Measurements from ENCODE around the gene TMEM184A.

DNA sequence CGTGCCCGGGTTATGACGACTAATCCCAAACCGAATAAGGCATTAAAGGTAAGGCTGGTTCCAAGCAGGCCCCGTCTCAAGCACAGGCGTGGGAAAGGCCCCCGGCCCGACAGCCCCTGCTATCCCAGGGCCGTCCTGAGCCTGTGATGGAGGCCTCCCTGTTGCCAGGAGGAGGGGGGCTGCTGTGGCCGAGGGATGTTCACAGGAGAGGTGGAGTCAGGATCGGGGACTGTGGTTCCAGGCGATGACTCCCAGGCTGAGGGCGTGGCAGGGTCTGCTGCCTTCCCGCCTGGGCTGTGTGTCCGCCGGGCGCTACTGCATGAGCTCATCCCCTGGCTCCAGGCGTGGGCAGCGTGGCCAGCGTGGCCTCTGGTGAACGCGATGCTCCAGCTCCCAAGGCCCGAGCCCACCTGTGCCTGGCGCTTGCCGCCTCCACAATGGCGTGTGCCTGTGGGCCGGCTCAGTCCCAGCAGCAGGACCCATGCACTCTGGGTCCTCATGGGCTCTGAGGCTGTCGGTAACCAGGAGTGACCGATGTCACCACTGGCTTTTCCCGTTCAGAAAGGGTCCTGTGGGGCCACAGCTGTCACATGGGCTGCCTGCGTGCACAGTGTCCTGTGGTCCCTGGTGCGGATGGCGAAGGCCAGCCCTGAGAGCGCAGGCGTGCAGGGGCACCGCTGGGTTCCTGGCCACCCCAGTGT is 16.7 kb downstream of the TMEM184A start:
- TF ChIP-seq TAF1 (IDR thresholded peaks at IDR 0.05; ENCODE audit: low read depth) (no peak), EP300 (IDR thresholded peaks at IDR 0.05; ENCODE audit: borderline replicate concordance) (no peak), FOXM1 (IDR thresholded peaks at IDR 0.05; ENCODE audit: borderline replicate concordance, low read depth) (no peak)

Data from Ishikawa (cell line).